Skin of body (tissue), 2 donors: ENCODE results near the gene IL1R2. TPM values are rescaled to one million over a fixed set of nuclear protein-coding genes. Genes with fewer than 3 reads are reported as not detected.
"Not testable (repeated sequence)": the region's sequence is repeated elsewhere in the genome, so short reads cannot be mapped to it uniquely, and the experiment has no call there.

Experiments
- DNase-seq: peaks from one replicate; lab custom pipeline; 2025; lab: John Stamatoyannopoulos, UW
- total RNA-seq: library from RNA; depleted of rRNA; stranded (reverse); fragments of >200 nt; gene quantifications from one replicate; pipeline ENCODE4 v1.2.3, GENCODE V29; 2014

The IL1R2 gene
- total RNA-seq, 1 donor from 2014 or later: 15.6 TPM

- no peak for DNase-seq
Measured at GRCh38 chr2:102000012-102000411, 8.3 kb downstream of the IL1R2 start.

- DNase-seq: no peak
Measured at GRCh38 chr2:102000813-102001766, 9.3 kb downstream of the IL1R2 start.

- no peak for DNase-seq
Measured at GRCh38 chr2:102001767-102002142, 10.0 kb downstream of the IL1R2 start.

- no peak for DNase-seq
Measured at GRCh38 chr2:102002228-102002627, 10.5 kb downstream of the IL1R2 start.

- DNase-seq: not testable (repeated sequence)
Measured at GRCh38 chr2:102002909-102003308, 11.1 kb downstream of the IL1R2 start.

GRCh38 chr2:102003696-102004095 lies 11.9 kb downstream of the IL1R2 start:
- no peak for DNase-seq

GRCh38 chr2:102004581-102004980 lies 12.8 kb downstream of the IL1R2 start:
- no peak for DNase-seq

- DNase-seq: no peak
Measured at GRCh38 chr2:102005449-102005848, 13.7 kb downstream of the IL1R2 start.

- DNase-seq: no peak
Measured at GRCh38 chr2:102005989-102006885, 14.5 kb downstream of the IL1R2 start.

GRCh38 chr2:102006886-102007278 lies 15.1 kb downstream of the IL1R2 start:
- DNase-seq: no peak

- DNase-seq: no peak
Measured at GRCh38 chr2:102008490-102008889, 16.7 kb downstream of the IL1R2 start.

- no peak for DNase-seq
Measured at GRCh38 chr2:102009557-102009956, 17.8 kb downstream of the IL1R2 start.

GRCh38 chr2:102010902-102011301 lies 19.1 kb downstream of the IL1R2 start:
- no peak for DNase-seq

- DNase-seq: no peak
Measured at GRCh38 chr2:102012061-102012614, 20.4 kb downstream of the IL1R2 start.

- no peak for DNase-seq
Measured at GRCh38 chr2:102013206-102014040, 21.7 kb downstream of the IL1R2 start.

- DNase-seq: no peak
Measured at GRCh38 chr2:102014041-102014345, 22.2 kb downstream of the IL1R2 start.

GRCh38 chr2:102015399-102015798 lies 23.6 kb downstream of the IL1R2 start:
- DNase-seq: no peak

GRCh38 chr2:102016399-102016955 lies 24.7 kb downstream of the IL1R2 start:
- DNase-seq: no peak

GRCh38 chr2:102018823-102019445 lies 27.2 kb downstream of the IL1R2 start:
- DNase-seq: no peak

GRCh38 chr2:102020596-102021170 lies 28.9 kb downstream of the IL1R2 start:
- DNase-seq: peak; percentile 63
